Activated CD4-positive, alpha-beta T cell treated with anti-CD3 and anti-CD28 coated beads for 36 hours (primary cell): ENCODE data around the gene IDH3G. TPM values are rescaled to one million over a fixed set of nuclear protein-coding genes. Genes with fewer than 3 reads are reported as not detected.

Experiments used
- ATAC-seq: fragments of 200-7000 bp; cut with Tn5 transposase; one replicate; pipeline ENCODE4 v1.10.0; 2021; ENCODE audit warnings: mild to moderate bottlenecking, moderate library complexity
- CTCF ChIA-PET: fragments of 350-600 bp; sonication (Branson Sonifier 250); formaldehyde crosslinking; loops from one replicate; lab custom pipeline; 2021; ENCODE audit warnings: antibody characterized with exemption; lab: Charles Lee
- POLR2A ChIA-PET: fragments of 350-600 bp; sonication (Branson Sonifier 250); formaldehyde crosslinking; loops from one replicate; lab custom pipeline; 2021; ENCODE audit warnings: antibody characterized with exemption, inconsistent platforms; lab: Charles Lee
- DNase-seq: peaks from one replicate; pipeline ENCODE4 v3.0.0-alpha.2; 2020
- H3K27ac Mint-ChIP-seq: one replicate; pipeline ENCODE4 v1.8.0; 2021; ENCODE audit warnings: mixed read lengths
- H3K27me3 Mint-ChIP-seq: one replicate; pipeline ENCODE4 v1.8.0; 2021; ENCODE audit warnings: mixed read lengths
- H3K36me3 Mint-ChIP-seq: one replicate; pipeline ENCODE4 v1.8.0; 2021; ENCODE audit warnings: low read depth, mixed read lengths
- H3K4me1 Mint-ChIP-seq: one replicate; pipeline ENCODE4 v1.8.0; 2021; ENCODE audit warnings: mixed read lengths
- H3K4me3 Mint-ChIP-seq: one replicate; pipeline ENCODE4 v1.8.0; 2021; ENCODE audit warnings: mild to moderate bottlenecking, moderate library complexity, mixed read lengths
- H3K9me3 Mint-ChIP-seq: one replicate; pipeline ENCODE4 v1.8.0; 2021; ENCODE audit warnings: low read depth, mixed read lengths
- intact Hi-C, 2 experiments: fragments of 100-400 bp; cut with DNase I in 1 of 2; cut with micrococcal nuclease in 1 of 2; formaldehyde crosslinking; loops; one replicate each; pipeline versions ENCODE4 v1.14.2 to v1.15.1; 2022 to 2024; cut with DNase I, micrococcal nuclease
- total RNA-seq, 2 experiments: library from RNA; stranded (reverse); gene quantifications; one replicate each; pipeline ENCODE4 v1.2.3, GENCODE V29; 2021

IDH3G gene
- total RNA-seq, result 10 to 100 TPM; 48.8 to 62.4 TPM

- H3K4me3 Mint-ChIP-seq, result peak within 1 kb of the TSS; percentile 93
- intact Hi-C loops, result loop anchor here (1.0 to 5.0 kb wide), 10 partner anchors 30 to 753 kb away; partner anchors contain the start of genes ABCD1 (in 2 of the 2), BCAP31 (in 2 of the 2), HCFC1 (in 2 of the 2) and ARHGAP4 (in 1 of the 2)
- ATAC-seq (peak; percentile 97), DNase-seq (peak; percentile 96)
- H3K4me1 Mint-ChIP-seq, result peaks cover 21% of the 10 kb centered on the region
- ChIA-PET CTCF (interaction anchor here (0.6 to 1.0 kb wide), 5 partner anchors 24 to 451 kb away, joined by 3 read pairs; no protein-coding TSS in a partner anchor), POLR2A (interaction anchor here (0.7 to 1.8 kb wide), 5 partner anchors 11 to 325 kb away, joined by 3 to 11 read pairs (median 3); partner anchors contain the start of gene ARHGAP4)
- H3K36me3 Mint-ChIP-seq, result peaks cover 18% of the 10 kb centered on the region
- no peaks in the 10 kb centered on the region for H3K27me3 Mint-ChIP-seq
- H3K27ac Mint-ChIP-seq, result peak within 1 kb of the TSS; percentile 93
- H3K9me3 Mint-ChIP-seq, result no peaks in the 10 kb centered on the region
Observed at GRCh38 chrX:153794018-153794896, at the start of gene IDH3G, which contains the start of gene SSR4. IDH3G (minus strand) TSS chrX:153794375; CDS start chrX:153794326, 49 bp downstream. SSR4 (plus strand) TSS chrX:153794668; CDS start chrX:153794688, 20 bp downstream.

DNA sequence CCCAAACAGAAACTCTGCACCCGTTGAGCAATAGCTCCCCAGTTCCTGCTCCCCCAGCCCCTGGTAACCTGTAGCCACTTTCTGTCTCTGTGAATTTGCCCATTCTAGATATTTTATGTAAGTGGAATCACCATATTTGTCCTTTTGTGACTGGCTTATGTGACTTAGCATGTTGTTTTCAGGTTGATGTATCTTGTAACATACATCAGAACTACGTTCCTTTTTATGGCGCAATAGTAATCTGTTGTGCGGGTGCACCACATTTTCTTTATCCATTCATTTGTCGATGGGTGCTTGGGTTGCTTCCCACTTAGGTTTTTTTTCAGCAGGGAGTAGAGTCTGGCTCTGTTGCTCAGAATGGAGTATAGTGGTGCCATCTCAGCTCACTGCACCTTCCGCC is 42.7 kb upstream of the IDH3G start:
- no peaks in the 10 kb centered on the region for H3K9me3 Mint-ChIP-seq

DNA sequence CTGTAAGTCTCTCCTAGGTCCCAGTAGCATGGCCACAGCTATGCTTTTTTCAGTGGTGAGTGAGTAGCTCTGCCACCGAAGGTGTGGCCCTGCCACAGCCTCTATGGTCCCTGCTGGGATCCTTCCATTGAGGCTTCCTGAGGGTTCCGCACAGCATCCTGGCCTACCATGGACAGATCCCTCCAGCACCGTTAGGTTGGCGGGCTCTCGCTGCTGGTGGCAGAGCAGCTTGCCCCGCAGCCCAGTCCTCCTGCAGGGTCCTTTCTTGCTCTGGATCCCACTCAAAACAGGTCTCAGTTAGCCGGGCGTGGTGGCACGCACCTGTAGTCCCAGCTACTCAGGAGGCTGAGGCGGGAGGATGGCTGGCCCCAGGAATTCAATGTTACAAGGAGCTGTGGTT is 38.6 kb upstream of the IDH3G start:
- Mint-ChIP-seq H3K27ac (no peak overlapping the region), H3K36me3 (no peaks in the 10 kb centered on the region), H3K4me1 (peaks cover under 1% of the 10 kb centered on the region), H3K9me3 (no peaks in the 10 kb centered on the region), H3K27me3 (no peaks in the 10 kb centered on the region), H3K4me3 (no peak overlapping the region)
- ATAC-seq (no peak), DNase-seq (no peak)
- CTCF ChIA-PET, result interaction anchor here (0.6 kb wide), 2 partner anchors 41 to 111 kb away, joined by 3 to 4 read pairs; no protein-coding TSS in a partner anchor
- intact Hi-C loops, result no loop called here
- POLR2A ChIA-PET, result no interaction called here

More for the DNA sequence above, 42.7 kb upstream of the IDH3G start:
- DNase-seq (no peak), ATAC-seq (no peak)
- H3K27me3 Mint-ChIP-seq, result no peaks in the 10 kb centered on the region
- no peaks in the 10 kb centered on the region for H3K4me1 Mint-ChIP-seq
- intact Hi-C loops, result no loop called here
- no peak overlapping the region for H3K4me3 Mint-ChIP-seq
- no peaks in the 10 kb centered on the region for H3K36me3 Mint-ChIP-seq
- H3K27ac Mint-ChIP-seq, result no peak overlapping the region
- POLR2A ChIA-PET, result no interaction called here
- CTCF ChIA-PET, result no interaction called here

DNA sequence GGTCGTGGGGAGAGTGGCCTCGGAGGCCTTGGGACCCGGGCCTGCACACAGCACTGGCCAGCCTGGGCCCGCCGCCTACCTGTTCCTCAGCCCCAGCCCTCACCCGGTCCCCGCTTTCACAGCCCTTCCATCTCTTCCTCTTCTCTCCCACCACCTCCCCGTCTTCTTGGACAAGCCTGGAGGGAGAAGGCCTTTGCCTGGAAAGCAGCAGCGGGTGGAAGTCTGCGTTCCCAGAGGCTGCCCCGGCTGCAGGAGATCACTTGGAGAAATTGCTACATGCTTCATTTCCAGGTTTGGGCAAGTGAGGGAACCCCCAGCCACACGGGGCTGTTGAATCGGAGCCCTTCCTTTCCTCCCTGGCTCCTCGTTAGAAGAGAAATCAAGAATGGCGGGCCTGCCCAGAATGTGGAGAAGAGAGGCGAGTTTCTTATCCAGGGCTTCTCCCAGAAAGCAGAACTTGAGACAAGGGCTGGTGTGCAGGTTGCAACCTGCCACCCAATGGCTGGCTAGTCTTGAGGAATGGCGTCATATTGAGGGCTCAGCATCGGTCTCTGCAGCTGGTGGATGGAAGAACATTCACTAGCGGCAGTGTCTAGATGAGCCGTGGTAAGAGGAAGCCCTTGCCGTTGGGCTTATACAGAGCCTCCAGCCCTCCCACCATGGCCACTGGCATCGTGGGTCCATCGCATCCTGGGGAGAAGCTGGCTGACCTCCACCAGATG is 37.4 kb upstream of the IDH3G start:
- Mint-ChIP-seq H3K4me1 (peaks cover 11% of the 10 kb centered on the region), H3K4me3 (peak overlapping the region; percentile 27), H3K36me3 (no peaks in the 10 kb centered on the region), H3K27ac (no peak overlapping the region), H3K9me3 (no peaks in the 10 kb centered on the region), H3K27me3 (no peaks in the 10 kb centered on the region)
- ATAC-seq (no peak), DNase-seq (no peak)
- CTCF ChIA-PET, result no interaction called here
- POLR2A ChIA-PET, result no interaction called here
- intact Hi-C loops, result no loop called here

DNA sequence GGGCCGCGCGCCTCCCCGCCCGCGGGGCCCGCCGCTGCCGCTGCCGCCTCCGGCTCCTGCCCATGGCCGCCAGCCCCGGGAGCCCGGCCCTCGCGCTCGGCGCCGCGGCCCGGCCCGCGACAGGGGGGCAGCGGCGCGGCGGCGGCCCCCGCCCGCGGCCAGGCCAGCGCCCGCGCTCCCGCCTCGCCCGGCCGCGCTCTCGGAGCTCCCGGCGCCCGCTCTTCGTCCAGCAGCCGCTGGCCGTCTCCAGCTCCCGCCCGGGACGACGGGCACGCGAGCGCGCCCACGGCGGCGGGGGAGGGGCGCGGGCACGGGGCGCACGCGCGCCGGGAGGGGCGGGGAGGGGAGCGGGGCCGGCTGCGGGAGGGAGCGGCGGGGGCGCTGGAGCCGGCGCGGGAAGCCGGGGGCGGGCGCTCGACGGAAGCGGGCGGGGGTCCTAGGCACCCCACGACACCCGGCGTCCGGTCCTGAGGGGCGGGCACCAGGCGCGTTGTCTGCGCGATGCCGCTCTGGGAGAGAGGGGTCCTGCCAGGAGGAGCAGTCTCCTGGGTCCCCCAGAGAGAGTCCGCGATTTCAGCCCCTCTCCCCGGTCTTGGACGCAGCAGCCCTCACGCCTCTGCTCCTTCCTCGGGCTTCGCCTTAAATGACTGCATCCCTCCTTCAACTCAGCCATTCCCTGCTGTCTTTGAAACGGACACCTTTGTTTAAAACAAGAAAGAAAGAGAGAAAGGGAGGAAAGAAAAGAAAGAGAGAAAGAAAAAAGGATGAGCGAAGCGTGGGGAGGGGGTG is 36.7 kb upstream of the IDH3G start:
- peak; percentile 27 for ATAC-seq
- POLR2A ChIA-PET, result no interaction called here
- H3K4me3 Mint-ChIP-seq, result peak overlapping the region; percentile 27

GRCh38 chrX:153829799-153830639 is 35.8 kb upstream of the IDH3G start, which contains the start of gene PDZD4:
PDZD4 (minus strand) TSS chrX:153830544; CDS start chrX:153830298, 246 bp downstream.
- H3K27ac Mint-ChIP-seq, result no peak within 1 kb of the TSS
- POLR2A ChIA-PET, result no interaction called here
- no peaks in the 10 kb centered on the region for H3K27me3 Mint-ChIP-seq
- ATAC-seq (no peak), DNase-seq (peak; percentile 22)
- CTCF ChIA-PET, result no interaction called here
- intact Hi-C loops, result loop anchor here in 1 of 2 experiments (1.0 kb wide), 1 partner anchor 11 kb away; no protein-coding TSS in a partner anchor
- peak within 1 kb of the TSS; percentile 36 for H3K4me3 Mint-ChIP-seq
- peaks cover 14% of the 10 kb centered on the region for H3K4me1 Mint-ChIP-seq
- no peaks in the 10 kb centered on the region for H3K36me3 Mint-ChIP-seq
- H3K9me3 Mint-ChIP-seq, result no peaks in the 10 kb centered on the region

More for the DNA sequence above, 36.7 kb upstream of the IDH3G start:
- CTCF ChIA-PET, result no interaction called here
- intact Hi-C loops, result loop anchor here in 1 of 2 experiments (1.0 kb wide), 1 partner anchor 12 kb away; no protein-coding TSS in a partner anchor
- DNase-seq, result no peak
- H3K27ac Mint-ChIP-seq, result no peak overlapping the region
- no peaks in the 10 kb centered on the region for H3K36me3 Mint-ChIP-seq
- no peaks in the 10 kb centered on the region for H3K9me3 Mint-ChIP-seq
- H3K27me3 Mint-ChIP-seq, result no peaks in the 10 kb centered on the region
- H3K4me1 Mint-ChIP-seq, result peaks cover 11% of the 10 kb centered on the region

- Mint-ChIP-seq H3K4me3 (peak overlapping the region; percentile 36), H3K36me3 (no peaks in the 10 kb centered on the region), H3K9me3 (no peaks in the 10 kb centered on the region), H3K4me1 (peaks cover 14% of the 10 kb centered on the region), H3K27me3 (no peaks in the 10 kb centered on the region), H3K27ac (no peak overlapping the region)
- ChIA-PET POLR2A (no interaction called here), CTCF (interaction anchor here (0.6 kb wide), 1 partner anchor 75 kb away, joined by 3 read pairs; no protein-coding TSS in a partner anchor)
- intact Hi-C loops, result no loop called here
- DNase-seq (peak; percentile 12), ATAC-seq (peak; percentile 48)
Observed at GRCh38 chrX:153829549-153829798, 35.3 kb upstream of the IDH3G start.

DNA sequence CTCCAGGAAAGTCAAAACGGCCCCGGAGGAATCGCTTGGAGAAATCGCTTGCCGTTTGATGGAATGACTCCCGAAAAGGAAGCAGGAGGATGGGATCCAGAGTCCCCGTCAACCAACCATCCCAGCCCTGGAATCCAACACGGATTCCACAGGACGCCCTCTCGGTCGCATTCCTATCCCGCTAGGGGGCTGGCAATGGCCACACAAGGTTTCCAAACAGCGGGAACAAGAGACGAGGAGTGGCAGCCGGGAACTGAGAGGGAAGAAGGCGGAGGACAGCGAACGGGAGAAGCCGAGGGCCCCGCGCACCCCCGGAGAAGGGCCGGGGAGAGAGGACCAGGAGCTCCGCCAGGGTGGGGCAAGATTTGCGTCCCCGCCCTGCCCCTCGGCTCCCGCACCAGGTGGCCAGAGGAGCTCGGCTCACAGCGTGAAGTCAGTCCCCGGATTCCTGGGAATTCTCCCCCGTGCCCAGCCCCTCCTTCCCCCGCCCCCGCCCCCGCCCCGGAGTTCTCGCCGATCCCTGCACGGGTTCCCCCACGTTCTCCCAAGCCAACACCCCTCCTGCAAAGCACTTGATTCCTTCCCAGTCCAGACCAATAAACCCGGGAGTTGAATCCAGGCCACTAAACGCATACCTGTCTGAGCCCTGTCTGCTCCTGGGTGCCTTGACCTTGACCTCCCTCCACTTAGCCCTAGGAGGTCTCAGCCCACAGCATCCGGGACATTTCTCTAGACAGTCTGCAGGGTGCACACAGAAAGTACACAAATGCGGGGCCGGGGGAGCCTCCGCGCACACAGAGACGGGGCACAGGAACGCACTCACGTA is 34.8 kb upstream of the IDH3G start:
- Mint-ChIP-seq H3K4me3 (peak overlapping the region; percentile 36), H3K4me1 (peaks cover 14% of the 10 kb centered on the region), H3K9me3 (no peaks in the 10 kb centered on the region), H3K36me3 (no peaks in the 10 kb centered on the region), H3K27ac (no peak overlapping the region), H3K27me3 (no peaks in the 10 kb centered on the region)
- ATAC-seq (peak; percentile 47), DNase-seq (no peak)
- intact Hi-C loops, result no loop called here
- CTCF ChIA-PET, result interaction anchor here (0.6 kb wide), 1 partner anchor 75 kb away, joined by 3 read pairs; no protein-coding TSS in a partner anchor
- POLR2A ChIA-PET, result no interaction called here

GRCh38 chrX:153828308-153828707 is 34.1 kb upstream of the IDH3G start:
- Mint-ChIP-seq H3K9me3 (no peaks in the 10 kb centered on the region), H3K27ac (no peak overlapping the region), H3K4me3 (no peak overlapping the region), H3K4me1 (peaks cover 19% of the 10 kb centered on the region), H3K36me3 (no peaks in the 10 kb centered on the region), H3K27me3 (no peaks in the 10 kb centered on the region)
- ChIA-PET CTCF (no interaction called here), POLR2A (interaction anchor here (0.6 kb wide), 1 partner anchor 295 kb away, joined by 7 read pairs; no protein-coding TSS in a partner anchor)
- DNase-seq (no peak), ATAC-seq (no peak)
- intact Hi-C loops, result no loop called here
